Hematopoietic multipotent progenitor cell treated with erythropoietin and hydrocortisone succinate and interleukin-3 and kit ligand, for 6 days (in vitro differentiated cells): ENCODE results near the gene UBE3A.
A peak's percentile ranks its signal among the peaks of the same experiment; 100 is the strongest.
"Not testable (repeated sequence)": the region's sequence is repeated elsewhere in the genome, so short reads cannot be mapped to it uniquely, and the experiment has no call there.

Source experiments
- DNase-seq: peaks from one replicate; pipeline ENCODE4 v3.0.0-alpha.2; 2015

The UBE3A gene

DNA sequence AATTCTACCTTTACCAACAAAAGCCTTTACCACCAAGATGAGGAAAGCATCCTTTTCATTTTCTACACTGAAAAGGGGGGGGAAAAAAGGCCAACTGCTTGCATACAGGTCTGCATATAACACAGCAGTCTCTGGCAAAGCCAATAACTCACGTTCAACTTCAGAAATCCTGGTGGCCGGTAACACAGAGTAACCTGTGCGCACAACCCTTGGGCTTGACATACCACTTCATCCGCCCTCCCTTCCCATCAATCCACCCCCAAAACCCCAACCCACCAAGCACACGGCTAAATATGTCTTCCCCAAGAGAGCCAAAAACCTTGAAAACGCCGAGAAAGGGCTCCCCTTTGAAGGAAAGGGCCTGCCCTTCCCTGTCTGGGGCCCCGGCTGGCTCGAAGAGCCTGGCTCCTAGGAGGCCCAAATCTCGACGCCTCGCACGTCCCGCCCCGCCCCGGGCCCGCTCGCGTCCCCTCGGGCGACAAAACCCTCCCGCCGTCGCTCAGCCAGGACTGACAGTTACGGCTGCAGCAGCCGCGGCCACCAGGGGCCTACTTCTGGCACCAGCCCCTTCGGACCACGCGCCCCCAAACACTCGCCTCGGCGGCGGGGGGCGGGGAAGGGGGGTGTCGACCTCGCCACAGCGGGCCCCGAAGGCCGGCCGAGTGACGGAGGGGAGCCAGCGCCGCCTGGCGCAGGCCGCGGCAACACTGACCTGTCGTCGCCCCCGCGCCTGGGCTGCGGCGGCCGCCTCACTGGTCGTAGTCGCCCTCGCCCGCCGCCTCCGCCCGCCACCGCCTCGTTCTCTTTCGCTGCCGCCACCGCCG, 835 bp downstream of the UBE3A start:
- DNase-seq = peak; percentile 66

DNA sequence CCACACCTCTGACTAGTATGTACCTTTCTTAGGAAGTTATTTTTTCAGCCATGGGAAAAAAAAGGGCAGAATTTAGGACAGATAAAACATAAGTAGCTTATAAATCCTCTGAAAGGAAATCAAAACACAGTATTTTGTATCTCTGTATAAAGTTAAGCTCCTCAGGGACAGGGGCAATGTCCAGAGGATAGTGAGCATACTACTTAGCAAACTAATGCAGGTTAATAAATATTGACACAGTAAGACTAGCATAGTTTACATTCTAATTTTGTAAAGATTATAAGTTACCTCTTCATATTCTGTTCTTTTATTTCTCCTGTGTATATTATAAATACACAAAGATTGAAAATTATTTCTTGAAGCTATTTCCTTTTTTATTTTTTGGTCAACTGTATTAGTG, 2.1 kb downstream of the UBE3A start:
- no peak for DNase-seq

DNA sequence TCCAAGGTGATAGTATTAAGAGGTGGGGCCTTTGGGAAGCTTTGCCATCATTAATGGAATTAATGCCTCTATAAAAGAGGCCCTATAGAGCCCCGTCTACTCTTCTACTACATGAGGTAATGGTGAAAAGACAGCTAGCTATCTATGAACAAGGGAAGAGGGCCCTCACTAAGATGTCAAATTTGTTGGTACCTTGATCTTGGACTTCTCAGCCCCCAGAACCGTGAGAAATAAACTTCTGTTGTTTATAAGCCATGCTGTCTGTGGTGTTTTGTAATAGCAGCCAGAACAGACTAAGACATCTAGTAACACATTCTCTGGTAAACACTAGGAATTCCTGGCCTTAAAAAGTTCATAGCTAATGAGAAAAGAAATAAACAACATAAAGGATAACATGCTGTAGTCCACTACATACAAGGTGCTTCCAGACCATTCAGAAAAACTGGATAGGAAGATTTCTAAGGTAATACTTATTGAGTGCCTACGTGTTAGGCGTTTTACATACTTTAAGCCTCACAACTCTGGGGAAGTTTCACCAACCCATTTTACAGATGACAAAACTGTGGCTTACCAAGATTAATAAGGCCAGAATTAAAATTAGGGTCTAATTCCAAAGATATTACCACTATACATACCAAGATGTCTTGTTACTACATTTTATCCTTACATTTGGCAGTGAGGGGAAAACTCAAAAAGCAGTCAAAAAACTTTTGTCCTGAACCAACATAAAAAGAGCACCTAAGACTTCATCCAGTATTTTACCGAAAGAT, 3.2 kb downstream of the UBE3A start:
- DNase-seq = no peak

DNA sequence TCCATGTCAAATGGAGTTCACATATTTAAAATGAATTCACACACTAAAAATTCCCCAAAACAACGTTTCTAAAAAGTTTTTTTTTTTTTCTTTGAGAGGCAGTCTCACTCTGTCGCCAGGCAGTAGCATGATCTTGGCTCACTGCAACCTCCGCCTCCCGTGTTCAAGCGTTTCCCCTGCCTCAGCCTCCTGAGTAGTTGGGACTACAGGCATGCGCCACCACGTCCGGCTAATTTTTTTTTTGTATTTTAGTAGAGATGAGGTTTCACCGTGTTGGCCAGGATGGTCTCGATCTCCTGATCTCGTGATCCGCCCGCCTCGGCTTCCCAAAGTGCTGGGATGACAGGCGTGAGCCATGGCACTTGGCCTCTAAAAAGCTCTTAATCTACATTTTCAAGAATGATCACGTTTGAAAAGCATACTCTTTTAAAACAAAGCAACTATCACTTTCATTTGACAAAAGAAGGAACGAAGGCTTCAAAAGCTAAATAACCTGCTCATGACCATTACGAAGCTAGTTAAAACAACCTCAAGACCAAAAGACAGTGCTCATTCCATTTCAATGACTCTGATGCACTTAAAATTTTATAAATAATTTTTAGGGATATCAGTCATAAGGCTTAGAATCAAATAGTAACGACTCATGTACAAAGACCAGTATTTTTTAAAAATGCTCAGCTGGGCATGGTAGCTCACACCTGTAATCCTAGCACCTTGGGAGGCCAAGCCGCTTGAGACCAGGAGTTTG, 5.5 kb downstream of the UBE3A start:
- DNase-seq = no peak

DNA sequence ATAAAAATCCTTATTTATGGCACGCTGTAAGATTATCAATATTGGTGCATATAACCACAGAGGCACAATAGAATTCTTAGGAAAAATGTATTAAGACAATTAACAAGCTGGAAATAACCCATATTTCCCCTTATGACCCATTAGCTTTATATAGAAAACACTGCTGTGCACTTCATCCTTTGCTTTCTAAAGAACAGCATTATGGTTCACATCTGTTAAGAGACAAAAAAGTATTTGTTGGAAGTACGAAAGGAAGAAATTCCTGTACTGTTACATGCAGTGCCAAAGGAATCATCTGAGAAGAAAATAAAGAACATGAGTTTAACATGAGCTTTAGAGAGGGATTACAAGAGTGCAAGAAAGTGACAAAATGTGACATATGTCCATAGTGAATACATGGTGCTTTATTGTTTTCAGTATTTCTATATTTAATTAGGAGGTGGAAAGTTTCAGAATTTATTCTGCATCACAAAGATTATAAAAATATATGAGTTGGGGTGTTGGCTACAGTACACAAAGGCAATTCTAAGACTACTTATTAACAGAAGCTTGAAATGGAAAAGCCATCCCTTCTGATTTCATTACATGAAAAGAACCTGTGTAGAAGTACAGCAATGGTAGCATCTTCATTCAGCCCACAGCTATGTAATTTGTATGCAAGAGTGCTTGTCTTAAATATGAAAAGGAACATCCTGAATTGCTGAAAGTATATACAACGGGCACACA, 6.8 kb downstream of the UBE3A start:
- DNase-seq = no peak

DNA sequence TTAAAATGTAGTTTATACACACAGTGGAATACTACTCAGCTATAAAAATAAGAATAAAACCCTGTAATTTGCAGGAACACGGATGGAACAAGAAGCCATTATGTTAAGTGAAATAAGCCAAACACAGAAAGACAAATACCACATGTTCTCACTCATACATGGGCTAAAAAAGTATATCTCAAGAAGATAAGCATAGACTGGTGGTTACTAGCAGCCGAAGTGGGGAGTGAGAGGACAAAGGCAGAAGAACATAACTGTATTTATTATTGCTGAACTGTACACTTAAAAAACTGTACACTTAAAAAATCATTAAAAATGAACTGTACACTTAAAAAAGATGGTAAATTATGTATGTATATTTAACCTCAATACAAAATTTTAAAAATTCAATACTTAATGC, 11.0 kb downstream of the UBE3A start:
- DNase-seq = peak; percentile 48

DNA sequence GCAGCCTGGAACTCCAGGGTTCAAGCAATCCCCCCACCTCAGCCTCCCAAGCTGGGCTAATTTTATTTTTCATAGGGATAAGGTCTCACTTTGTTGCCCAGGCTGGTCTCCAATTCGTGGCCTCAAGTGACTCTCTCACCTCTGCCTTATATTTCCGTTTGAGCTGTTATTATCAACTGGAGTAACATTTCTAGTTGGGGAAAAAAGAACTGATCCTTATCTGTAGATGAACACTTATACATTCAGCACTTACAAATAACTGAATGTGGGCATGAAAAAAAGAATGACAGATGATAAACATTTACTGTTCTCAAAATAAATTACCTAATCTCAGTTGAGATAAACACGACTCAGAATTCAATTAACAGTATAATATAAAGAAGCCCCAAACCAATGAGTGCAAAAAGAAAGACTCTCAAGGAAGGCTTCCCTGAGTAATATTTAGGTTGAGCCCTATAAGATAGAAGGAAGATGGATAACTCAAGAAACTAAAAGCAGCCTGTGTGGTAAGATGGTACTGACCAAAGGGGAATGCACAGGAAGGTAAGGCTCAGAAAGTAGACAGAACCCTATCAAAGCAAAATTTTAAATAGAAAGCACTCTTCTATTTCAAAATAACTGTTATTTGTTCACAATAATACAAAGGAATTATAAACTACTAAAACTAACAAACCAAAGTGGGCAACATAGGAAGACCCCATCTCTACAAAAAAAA, 11.8 kb downstream of the UBE3A start:
- DNase-seq = peak; percentile 46

DNA sequence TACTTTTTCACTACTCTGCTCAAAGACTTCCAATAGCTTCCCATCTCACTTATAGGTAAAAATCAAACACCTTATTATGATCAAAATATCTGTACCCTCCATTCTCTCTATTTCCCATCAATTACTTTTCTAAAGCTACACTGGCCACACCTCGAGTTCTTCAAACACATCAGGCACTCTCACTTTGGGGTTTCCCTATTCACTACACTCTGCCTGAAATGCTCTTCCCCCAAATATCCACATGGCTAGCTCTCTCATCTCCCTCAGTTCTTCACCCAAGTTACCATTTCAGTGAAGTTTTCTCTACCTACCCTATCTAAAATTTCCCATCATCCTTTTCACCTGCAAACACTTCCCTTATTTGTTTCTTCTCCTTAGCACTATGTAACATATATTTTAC, 14.8 kb downstream of the UBE3A start:
- DNase-seq = no peak

DNA sequence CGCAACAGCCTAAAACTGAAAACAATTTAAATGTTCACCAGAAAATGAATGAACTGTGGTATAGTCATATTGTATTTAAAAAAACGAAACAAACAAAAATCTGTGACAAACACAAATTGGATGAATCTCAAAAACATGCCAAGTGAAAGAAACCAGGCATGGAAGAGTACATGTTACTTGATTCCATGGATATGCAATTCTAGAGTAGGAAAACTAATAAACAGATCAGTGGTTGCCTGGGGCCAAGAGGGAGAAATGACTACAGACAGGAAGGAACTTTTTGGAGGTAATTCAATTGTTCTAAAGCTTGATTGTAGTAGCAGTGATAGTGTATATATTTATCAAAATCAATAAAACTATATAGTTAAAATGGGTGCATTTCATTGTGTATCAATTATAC, 16.8 kb downstream of the UBE3A start:
- no peak for DNase-seq

DNA sequence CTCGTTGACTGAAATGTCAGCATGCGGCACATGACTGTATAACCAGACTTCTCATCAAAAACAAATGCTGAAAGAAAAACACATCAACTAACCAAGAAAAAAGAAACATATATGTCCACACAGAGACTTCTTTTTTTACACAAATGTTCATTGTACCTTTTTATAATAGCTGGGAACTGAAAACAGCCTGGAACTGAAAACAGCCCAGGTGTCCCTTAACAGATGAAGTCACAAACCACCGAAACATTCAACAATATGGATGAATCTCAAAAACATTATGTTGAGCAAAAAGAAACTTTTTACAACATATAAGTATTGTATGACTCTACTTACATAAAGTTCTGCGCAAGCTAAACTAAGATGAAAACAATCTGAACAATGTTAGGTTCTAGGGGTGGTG, 20.6 kb downstream of the UBE3A start:
- no peak for DNase-seq

DNA sequence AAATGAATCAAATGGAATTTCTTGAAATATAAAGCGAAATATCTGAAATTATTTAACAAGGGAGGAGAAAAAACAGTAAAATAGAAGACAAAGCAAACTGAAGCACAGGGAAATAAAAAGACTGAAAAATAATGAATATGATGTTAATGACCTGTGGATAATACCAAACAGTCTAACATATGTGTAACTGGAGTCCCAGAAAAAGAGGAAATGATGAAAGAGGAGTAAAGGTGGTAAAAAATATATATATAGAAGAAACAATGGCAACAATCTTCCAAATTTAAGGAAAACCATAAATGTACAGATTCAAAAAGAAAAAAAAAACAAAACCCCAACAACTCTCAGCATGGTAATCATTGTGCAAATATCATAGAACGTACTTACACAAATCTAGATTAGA, 21.2 kb downstream of the UBE3A start:
- no peak for DNase-seq

DNA sequence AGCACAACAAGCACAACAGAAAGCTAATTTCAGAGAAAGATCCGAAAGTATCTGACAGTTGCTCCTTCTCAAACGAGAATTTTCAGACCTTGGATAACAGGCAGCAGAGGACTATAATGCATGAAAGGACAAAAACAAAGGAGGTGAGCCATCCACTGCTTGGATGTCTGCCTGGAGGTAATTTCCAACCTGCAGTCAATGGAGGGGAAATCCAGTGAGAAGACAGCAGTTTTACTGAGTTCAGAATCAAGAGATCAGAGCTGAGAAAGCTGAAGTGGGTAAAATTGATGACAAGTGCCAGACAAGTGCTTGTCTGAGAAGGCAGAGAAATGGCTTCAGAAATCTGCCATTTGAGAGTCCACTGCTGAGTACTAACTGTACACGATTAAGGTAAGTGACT, 22.1 kb downstream of the UBE3A start:
- no peak for DNase-seq

DNA sequence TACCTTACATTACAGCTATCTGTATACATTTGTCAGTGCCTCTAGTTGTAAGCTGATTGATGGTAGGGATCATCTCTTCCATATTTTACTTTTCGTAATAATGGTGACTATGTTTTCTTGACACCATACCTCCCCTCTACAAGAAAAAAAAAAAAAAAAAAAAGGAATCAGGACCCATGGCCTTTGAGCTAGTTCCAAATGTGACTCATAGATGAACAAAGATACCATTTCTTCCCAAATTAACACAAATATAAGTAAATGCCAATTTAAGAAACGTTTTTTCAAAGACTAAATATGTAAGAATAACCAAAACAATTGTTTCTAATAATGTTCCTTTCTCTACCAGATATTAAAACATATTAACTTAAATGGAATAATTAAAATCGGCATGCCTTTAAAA, 23.1 kb downstream of the UBE3A start:
- no peak for DNase-seq

DNA sequence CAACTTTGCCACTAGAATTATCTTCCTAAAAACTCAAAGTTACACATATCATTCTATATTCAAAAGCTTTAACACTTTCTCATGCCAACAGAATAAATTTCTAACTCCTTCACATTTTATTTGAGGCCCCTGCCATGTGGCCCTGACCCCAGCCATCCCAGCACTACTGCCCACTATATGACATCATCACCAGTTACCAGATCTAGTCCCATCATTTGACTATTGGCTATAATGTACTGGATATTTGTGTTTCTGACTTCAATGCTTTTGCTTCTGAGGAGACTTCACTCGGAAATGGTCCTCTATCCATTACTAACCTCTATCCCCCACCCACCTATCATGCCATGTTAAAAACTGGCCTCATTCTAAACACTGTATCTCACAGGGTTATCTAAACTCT, 23.6 kb downstream of the UBE3A start:
- DNase-seq = no peak

DNA sequence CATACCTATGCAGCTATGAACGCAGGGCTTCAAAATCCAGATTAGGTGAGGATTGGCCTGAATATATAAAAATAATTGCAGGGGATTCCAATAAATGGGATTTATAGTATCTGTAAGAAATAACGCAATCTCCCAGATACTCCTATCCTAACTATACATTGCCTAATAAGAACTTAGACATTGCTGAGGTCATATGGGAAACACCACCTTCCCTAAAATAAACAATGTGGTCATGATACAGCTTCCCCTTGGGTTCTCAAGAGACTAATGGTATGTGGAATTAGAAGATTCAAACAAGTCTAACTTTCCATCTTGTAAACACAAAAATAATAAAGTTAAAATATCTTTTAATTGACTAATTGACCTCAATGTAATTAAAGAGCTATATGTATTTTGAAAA, 28.2 kb downstream of the UBE3A start:
- DNase-seq = no peak

DNA sequence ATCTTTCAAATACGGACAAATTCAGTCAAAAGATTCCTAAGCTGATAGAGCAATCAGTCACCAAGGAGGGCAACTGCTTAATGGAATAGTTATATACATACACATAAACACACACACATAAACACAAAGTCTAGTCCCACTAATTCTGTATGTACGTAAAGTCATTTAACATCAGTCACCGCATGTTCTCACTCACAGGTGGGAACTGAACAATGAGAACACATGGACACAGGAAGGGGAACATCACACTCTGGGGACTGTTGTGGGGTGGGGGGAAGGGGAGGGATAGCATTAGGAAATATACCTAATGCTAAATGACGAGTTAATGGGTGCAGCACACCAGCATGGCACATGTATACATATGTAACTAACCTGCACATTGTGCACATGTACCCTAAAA, 29.1 kb downstream of the UBE3A start:
- not testable (repeated sequence) for DNase-seq

DNA sequence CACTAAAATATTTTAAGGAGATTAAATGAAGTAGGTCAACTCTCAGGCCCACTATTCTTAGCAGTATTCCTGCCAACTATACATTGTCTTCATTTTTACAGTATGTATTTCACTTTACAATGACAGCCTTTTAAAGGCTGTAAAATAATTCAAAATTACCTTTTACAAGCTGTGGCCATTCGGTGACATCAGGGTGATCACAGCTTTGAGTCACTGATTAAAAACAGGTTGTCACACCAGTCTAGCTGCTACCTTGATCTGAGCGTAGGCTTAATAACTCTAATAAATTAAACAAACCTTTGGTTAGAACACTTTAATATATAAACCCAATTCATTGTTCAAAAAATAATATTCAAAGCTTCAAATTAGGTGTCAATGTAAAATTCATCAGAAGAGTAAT, 29.9 kb downstream of the UBE3A start:
- DNase-seq = no peak

DNA sequence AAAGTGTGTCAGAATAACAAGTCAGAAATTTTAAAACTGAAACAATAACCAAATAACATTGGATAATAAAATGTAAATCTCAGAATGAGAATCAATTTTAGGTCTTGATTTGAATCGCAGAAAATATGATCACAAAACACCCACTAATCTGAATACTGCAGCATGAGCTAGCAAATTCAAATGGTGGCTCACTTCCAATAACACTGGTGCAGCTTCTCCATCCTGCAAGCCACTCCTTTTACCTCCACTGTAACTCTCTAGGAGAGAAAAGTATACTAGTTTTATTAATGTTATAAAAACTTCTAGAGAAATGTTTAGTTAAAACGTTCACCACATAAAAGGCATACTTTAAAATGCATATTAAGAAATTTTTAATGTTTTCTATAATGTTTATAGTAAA, 30.4 kb downstream of the UBE3A start:
- peak; percentile 47 for DNase-seq

DNA sequence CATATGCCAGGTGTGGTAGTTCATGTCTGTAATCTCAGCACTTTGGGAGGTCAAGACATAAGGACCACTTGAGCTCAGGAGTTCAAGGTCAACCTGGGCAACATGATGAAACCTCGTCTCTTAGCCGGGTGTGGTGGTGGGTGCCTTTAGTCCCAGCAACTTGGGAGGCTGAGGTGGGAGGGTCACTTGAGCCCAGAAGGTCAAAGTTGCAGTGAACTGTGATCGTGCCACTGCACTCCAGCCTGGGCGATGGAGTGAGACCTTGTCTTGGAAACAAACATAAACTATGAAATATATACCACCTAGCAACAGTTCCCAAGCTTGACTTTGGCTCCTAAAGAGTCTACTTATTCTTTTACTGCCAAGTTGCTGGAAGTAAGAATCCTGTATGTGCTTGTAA, 30.9 kb downstream of the UBE3A start:
- no peak for DNase-seq

DNA sequence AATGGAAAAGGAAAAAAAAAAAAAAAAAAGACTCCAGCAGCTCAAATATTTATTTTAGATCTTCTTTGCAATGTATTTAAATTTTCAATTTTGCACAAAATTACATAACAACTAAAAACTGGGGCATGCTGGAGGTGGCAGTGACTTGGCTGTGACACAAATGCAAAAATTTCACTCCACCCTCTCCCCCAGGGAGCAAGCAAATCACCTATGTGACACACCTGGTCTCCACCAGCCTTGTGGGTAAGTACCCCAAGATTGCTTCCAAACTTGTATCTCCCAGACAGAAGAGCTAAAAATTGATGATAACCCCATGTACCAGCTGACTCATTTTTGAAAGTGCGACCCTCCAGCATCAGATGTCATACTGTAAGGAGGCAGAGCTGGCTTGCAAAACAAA, 32.0 kb downstream of the UBE3A start:
- no peak for DNase-seq

DNA sequence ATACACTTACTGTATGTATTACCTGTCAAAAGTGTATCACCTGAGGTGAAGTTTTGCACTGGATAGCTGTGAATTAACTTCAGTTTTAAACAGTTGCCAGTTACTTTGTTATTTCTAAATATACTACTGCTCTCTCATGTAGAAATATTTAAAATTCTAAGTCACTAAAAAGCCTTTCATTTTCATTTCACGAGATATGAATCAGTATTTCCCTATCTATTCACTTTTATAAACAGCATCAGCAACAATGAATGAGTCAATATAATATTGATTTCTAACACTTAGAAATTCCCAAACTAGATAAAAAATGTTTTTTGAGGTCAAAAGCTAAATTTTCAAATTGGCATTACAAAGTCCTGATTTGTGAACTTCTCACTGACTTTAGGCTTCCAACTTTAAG, 32.6 kb downstream of the UBE3A start:
- no peak for DNase-seq

DNA sequence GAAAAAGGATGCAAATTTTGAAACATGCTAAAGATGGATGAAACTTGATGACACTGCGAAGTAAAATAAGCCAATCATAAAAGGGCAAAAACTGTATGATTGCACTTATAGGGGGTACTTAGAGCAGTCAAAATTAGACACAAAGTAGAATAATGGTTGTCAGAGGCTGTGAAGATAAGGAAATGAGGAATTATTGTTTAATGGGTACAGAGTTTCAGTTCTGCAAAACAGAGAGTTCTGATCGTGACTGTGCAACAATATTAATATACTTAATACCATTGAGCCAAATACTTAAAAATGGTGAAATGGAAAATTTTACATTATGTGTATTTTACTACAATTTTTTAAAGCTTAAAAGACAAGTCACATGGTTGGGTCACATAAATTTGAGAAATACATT, 35.1 kb downstream of the UBE3A start:
- DNase-seq = no peak
